NCI-H526 treated with DMSO at 0.1 percent for 48 hours (cell line): ENCODE results near the gene FXR2.
A peak's percentile ranks its signal among the peaks of the same experiment; 100 is the strongest.
"Not testable (repeated sequence)": the region's sequence is repeated elsewhere in the genome, so short reads cannot be mapped to it uniquely, and the experiment has no call there.

Experiments
- DNase-seq: peaks from one replicate; lab custom pipeline; 2025; lab: John Stamatoyannopoulos, UW

The FXR2 gene

GRCh38 chr17:7614425-7615264 lies at the start of gene FXR2:
Gene FXR2, minus strand, starts transcription at chr17:7614897. Its CDS starts 365 bp downstream, at chr17:7614532.
- peak; percentile 99 for DNase-seq

DNA sequence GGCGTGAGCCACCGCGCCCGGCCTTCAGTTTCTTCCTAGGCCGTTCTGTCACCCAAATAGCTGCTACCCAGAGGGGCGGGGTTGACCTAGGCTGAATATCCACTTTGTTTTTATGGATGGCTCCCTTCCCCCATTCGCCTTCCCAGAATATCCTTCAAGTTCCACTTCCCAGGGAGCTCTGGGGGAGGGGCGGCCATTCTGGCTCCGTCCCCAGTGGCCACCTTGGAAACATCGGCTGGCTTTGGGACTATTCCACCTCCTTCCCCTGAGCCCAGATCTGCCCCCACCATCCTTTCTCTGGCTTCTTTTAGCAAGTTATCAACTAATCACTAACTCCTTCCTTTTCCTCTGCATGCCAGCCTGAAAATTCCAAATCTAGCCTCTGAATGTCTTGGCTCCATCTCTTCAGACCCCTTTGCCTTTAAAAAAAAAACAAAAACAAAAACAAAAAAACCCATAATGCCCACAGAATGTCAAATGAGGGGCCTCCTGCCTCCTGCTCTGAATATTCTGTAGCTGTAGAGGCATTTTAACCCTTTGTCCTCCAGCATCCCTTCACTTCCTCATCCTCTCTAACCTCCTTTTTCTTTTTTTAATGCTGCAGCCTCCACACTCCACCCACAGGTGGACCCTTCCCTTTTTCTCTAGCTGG lies 42.4 kb upstream of the FXR2 start:
- no peak for DNase-seq

GRCh38 chr17:7655541-7655840 lies 40.8 kb upstream of the FXR2 start:
- DNase-seq, result no peak

DNA sequence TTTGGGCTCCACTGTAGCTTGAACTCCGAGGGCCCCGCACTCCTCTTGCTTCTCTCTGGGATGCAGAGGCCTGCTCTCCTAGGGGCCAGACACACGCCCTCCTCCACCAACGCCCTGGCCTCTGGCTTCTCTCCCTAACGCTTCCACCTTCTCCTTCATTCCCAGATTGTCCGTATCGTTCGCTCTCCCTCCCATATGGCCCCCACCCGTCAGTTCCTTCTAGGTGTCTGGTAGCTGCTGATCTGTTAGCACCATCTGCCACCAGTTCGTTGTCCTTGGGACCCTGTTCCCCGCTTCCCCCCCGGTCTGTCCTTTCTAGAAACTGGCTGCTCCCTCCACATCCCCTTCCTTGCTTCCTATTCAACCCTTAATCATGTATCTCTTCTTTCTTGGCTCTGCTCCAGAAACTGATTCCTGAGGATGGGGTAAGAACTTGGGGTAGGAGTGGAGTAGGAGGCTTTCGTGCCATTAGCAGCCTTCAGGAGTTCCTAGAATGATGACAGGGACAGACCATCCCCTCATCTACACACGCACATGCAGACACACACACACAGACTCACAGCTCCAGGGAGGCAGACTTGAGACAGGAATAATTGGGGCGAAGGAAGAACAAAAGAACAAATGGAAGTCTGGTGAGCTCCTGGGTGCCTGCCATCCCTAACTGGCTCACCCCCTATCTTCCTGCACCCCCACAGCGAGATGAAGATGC lies 40.3 kb upstream of the FXR2 start:
- DNase-seq, result no peak

DNA sequence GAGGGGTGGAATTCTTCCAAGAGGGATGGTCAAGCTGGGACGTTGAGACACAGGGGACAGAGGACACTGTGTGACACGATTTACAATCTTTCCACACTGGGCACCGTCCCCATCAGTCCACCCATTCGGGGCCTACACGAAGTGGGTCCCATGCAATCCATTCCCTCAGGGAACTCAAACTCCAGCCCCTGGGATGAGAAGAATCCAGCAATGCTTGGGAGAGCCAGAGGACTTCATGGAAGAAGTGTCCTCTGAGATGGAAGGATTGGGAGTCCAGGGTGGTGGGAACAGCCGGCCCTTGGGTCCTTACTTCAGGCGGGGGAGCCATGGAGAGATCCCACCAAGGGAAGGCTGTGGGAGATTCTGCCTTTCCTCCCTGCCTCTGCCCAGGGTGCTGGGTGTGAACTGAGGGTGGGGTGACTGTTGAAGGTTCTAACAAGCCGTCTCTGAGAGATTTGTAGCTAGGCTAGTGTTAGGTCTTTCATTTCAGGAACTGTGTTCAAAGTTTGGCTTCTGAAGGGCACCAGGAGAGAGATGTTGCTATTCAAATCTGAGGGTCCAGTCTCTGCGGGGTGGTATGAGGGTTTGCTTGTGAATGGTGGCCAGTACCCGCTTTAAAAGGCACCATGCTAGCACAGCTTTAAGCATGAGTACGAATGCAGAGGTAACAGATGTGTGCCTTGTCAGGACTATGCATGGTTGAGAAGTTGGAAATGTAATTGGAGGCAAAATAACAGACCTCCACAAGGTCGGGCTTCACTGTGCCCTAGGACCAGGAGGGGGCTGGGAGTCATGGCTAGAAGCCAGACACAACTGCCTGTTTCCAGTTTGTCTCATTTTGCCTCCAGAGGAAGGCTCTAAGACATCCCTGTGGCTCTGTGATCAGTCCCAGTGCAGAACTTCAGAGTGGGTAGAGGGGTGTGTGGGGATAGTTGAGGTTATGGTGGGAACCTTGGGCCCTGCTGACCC lies 38.0 kb upstream of the FXR2 start:
- DNase-seq, result no peak

GRCh38 chr17:7651665-7652387 lies 37.1 kb upstream of the FXR2 start:
- no peak for DNase-seq

GRCh38 chr17:7651097-7651664 lies 36.5 kb upstream of the FXR2 start:
- no peak for DNase-seq

GRCh38 chr17:7650509-7651096 lies 35.9 kb upstream of the FXR2 start, which contains the start of gene ATP1B2:
Gene ATP1B2, plus strand, starts transcription at chr17:7650926. Its CDS starts 593 bp downstream, at chr17:7651519.
- peak; percentile 46 for DNase-seq

DNA sequence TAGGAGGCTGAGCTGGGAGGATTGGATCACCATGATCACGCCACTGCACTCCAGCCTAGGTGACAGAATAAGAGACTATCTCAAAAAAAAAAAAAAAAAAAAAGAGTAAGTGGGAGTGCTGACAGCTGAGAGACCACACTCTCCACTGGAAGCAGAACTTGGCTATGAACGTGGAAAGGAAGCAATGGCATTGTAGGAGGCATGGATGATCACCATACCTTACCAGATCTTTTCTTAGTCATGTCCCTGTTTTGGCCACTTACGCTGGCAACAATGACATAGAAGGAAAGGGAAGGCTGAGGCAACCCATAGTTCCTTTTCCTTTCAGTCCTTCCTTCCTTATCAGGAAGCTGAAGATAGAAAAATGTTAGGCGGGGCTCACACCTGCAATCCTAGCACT lies 32.3 kb upstream of the FXR2 start:
- DNase-seq, result no peak

DNA sequence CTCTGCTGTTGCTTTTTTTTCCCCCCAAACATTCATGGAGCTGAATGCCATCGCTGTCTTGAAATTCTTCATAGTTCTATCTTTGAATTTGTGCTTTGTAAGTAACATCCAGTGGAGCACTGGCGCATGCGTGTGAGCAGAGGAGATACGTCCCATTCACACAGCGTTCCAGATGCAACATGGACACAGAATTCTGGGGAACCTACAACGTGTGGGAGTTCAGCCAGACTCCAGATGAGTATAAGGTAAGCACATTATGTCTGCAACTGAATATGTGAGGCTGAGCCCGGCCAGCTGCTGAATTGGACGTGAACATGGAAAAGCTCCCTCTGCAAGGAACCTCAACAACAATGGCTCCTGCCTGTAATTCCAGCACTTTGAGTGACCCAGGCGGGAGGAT lies 31.8 kb upstream of the FXR2 start:
- no peak for DNase-seq

DNA sequence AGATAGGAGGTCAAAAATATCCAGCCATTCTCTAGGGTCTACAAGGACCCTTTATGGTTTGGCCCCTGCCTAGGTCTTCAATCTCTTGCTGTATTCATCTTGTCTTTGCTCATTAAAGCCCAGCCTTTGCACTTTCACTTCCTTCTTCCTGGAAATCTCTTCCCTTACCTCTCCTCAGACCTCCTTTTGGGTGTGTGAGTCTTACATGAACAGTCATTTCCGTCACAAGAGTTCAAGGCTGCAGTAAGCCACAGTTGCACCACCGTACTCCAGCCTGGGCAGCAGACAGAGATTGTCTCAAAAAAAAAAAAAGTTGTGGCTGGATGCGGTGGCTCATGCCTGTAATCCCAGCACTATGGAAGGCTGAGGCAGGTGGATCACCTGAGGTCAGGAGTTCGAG lies 30.1 kb upstream of the FXR2 start:
- no peak for DNase-seq

DNA sequence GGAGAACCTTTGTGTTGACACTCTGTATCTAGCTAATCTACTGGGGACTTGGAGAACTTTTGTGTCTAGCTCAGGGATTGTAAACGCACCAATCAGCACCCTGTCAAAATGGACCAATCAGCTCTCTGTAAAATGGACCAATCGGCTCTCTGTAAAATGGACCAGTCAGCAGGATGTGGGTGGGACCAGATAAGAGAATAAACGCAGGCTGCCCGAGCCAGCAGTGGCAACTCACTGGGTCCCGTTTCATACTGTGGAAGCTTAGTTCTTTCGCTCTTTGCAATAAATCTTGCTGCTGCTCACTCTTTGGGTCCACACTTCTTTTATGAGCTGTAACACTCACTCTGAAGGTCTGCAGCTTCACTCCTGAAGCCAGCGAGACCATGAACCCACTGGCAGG lies 26.9 kb upstream of the FXR2 start:
- DNase-seq, result not testable (repeated sequence)

GRCh38 chr17:7640783-7641182 lies 26.1 kb upstream of the FXR2 start:
- DNase-seq, result no peak

DNA sequence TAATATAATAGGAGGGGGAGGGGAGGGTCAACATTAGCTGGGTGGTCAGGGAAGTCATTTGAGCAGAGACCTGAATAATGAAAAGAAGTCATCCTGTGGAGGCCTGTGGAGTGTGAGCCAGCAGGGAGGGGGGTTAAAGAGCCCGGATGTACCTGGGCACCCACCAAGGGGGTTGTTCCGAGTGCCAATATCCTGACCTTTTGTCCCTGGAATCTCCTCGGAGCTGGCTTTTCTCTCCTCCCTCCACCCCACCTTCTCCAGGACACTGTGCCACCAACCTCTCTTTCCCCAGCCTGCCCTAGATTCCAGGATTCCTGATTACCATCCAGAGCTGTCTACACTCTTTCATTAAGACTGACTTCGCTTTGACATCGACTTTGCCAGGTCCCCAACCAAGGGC lies 21.5 kb upstream of the FXR2 start:
- DNase-seq, result no peak

DNA sequence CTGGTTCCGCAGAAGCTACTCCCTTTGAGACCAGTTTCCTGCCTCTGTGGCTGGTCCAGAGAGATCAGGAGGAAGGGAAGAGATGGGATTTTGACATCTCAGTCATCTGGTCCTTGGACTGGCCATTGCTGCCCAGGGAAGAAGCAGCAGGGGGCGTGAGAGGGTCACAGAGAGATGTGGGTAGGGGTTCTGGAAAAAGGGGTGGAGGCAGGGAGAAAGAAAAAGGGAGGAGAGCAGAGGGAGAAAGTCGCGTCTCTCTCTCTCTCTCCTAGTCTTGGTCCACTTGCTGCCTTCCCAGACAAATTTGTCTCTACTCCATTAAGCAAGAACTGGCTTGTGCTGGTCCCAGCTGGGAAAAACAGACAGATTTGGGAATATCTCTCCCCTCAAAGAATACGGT lies 19.7 kb upstream of the FXR2 start:
- DNase-seq, result no peak

GRCh38 chr17:7633093-7633492 lies 18.4 kb upstream of the FXR2 start:
- no peak for DNase-seq

GRCh38 chr17:7632492-7632894 lies 17.8 kb upstream of the FXR2 start:
- DNase-seq, result no peak

DNA sequence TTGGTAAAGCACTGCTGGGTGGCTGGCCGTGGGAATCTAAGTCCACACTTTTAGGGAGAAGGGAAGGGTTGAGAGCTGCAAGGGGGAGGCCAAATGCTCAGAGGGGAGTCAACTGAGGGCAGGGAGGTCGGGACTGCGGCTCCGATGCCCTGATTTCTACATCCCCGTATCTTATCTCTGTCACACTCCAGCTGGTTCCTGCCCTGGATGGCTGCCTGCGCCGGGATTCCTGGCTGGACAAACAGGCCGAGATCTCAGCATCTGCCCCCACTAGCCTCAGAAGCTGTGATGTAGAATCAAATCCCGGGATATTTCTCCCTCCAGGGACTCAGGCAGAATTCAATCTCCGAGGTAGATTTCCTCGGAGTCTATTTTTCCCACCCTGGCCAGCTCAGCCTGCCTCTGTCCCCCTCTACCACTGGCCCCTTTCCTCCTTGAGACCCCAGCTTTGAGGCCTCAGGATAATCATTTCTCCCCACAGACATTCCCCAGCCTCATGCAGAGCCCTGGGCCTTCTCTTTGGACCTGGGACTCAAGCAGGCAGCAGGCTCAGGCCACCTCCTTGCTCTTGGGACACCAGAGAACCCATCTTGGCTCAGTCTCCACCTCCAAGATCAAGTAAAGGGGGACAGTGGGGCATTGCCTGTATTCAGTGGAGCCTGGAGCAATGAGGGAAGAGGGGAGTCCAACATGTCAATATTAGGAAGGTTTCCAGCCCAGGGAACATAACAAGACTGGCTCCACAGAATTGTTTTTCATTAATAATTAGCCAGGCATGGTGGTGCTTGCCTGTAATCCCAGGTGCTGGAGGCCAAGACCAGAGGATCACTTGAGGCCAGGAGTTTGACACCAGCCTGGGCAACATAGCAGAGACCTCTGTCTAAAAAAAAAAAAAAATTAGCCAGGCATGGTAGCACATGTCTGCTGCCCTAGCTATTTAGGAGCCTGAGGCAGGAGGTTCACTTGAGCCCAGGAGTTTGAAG lies 17.0 kb upstream of the FXR2 start:
- no peak for DNase-seq

- no peak for DNase-seq
Observed at GRCh38 chr17:7629939-7630571, 15.4 kb upstream of the FXR2 start, which contains the start of gene SHBG. Gene SHBG, plus strand, starts transcription at chr17:7630135. Its CDS starts 38 bp downstream, at chr17:7630173.
